ENCODE results near the gene IGF2R. TPM values are rescaled to one million over a fixed set of nuclear protein-coding genes. Genes with fewer than 3 reads are reported as not detected.

IGF2R gene
- total and polyA plus RNA-seq, 2 donors from 2014 or later = 23.7 to 88.6 TPM

DNA sequence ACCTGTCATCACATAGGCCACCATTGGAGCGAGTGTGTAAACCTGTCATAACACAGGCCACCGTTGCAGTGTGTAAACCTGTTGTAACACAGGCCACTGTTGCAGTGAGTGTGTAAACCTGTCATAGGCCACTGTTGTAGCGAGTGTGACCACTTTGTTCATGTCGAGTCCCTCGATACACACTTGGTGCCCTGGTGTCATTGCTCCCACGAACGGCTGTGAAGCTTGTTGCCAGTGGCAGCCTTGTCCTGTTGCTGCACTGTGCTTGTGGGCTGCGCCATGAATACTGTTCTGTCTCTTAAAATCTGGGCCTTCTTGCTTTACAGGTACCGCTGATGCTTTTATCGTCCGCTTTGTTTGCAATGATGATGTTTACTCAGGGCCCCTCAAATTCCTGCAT, 91.3 kb downstream of the IGF2R start:
- no peak overlapping the region for H3K27ac ChIP-seq (ENCODE audit: low read depth in 2 of 2, low read length in 2 of 2)
- intact Hi-C loops (cut with DNase I) = no loop called here
- H3K36me3 ChIP-seq (ENCODE audit: control insufficient read depth in 2 of 3, insufficient read depth in 3 of 3, low read length in 3 of 3) = peaks cover 2 to 87% (median 64%) of the 10 kb centered on the region in 3 donors
- FAIRE-seq (no peak), DNase-seq (no peak)
- H3K9ac ChIP-seq (ENCODE audit: low read length in 3 of 3) = no peak overlapping the region
- H3K9me3 ChIP-seq (ENCODE audit: control insufficient read depth in 2 of 3, insufficient read depth in 1 of 3, low read length in 3 of 3) = no peaks in the 10 kb centered on the region
- TF ChIP-seq, protein P1, sequence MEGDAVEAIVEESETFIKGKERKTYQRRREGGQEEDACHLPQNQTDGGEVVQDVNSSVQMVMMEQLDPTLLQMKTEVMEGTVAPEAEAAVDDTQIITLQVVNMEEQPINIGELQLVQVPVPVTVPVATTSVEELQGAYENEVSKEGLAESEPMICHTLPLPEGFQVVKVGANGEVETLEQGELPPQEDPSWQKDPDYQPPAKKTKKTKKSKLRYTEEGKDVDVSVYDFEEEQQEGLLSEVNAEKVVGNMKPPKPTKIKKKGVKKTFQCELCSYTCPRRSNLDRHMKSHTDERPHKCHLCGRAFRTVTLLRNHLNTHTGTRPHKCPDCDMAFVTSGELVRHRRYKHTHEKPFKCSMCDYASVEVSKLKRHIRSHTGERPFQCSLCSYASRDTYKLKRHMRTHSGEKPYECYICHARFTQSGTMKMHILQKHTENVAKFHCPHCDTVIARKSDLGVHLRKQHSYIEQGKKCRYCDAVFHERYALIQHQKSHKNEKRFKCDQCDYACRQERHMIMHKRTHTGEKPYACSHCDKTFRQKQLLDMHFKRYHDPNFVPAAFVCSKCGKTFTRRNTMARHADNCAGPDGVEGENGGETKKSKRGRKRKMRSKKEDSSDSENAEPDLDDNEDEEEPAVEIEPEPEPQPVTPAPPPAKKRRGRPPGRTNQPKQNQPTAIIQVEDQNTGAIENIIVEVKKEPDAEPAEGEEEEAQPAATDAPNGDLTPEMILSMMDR (IDR thresholded peaks at IDR 0.05; ENCODE audit: borderline replicate concordance, extremely low read depth, insufficient read depth) = no peak
- no peaks in the 10 kb centered on the region for H3K27me3 ChIP-seq (ENCODE audit: control insufficient read depth, insufficient read depth, low read length)
- H3K4me1 ChIP-seq (ENCODE audit: control insufficient read depth in 2 of 3, insufficient read depth in 2 of 3, low read depth in 1 of 3, low read length in 3 of 3) = peaks cover 0 to 15% (median 8%) of the 10 kb centered on the region in 3 donors
- no peak overlapping the region for H3K4me3 ChIP-seq (ENCODE audit: low read length in 3 of 3)

DNA sequence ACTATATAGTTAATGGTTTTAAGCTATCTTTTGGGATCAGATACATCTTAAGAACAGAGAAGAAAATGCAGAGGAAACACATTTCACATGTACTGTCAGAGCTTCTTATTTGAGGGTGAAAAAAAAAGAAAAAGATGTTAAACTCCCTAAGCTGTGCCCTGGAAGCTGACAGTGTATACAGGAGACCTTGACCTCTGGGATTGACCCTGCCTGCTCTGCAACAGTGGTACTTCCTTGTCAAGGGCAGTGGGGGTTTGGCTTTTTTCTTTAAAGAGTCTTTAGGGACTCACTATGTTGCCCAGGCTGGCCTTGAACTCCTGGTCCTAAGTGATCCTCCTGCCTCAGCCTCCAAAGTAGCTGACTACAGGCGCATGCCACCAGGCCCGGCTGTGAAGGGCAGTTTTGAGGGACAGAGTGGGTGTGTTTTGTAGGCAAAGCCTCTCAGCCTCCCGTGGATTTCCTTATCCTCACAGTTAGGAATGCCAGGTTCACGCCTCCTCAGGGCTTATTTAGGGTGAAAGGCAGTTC, 92.1 kb downstream of the IGF2R start:
- TF ChIP-seq, protein P1 (IDR thresholded peaks at IDR 0.05; ENCODE audit: borderline replicate concordance, extremely low read depth, insufficient read depth) = no peak
- FAIRE-seq (no peak), DNase-seq (no peak)
- no peak overlapping the region for H3K27ac ChIP-seq (ENCODE audit: low read depth in 2 of 2, low read length in 2 of 2)
- H3K27me3 ChIP-seq (ENCODE audit: control insufficient read depth, insufficient read depth, low read length) = no peaks in the 10 kb centered on the region
- H3K4me1 ChIP-seq (ENCODE audit: control insufficient read depth in 2 of 3, insufficient read depth in 2 of 3, low read depth in 1 of 3, low read length in 3 of 3) = peaks cover 0 to 15% (median 8%) of the 10 kb centered on the region in 3 donors
- H3K9me3 ChIP-seq (ENCODE audit: control insufficient read depth in 2 of 3, insufficient read depth in 1 of 3, low read length in 3 of 3) = no peaks in the 10 kb centered on the region
- intact Hi-C loops (cut with DNase I) = no loop called here
- no peak overlapping the region for H3K4me3 ChIP-seq (ENCODE audit: low read length in 3 of 3)
- H3K9ac ChIP-seq (ENCODE audit: low read length in 3 of 3) = no peak overlapping the region
- H3K36me3 ChIP-seq (ENCODE audit: control insufficient read depth in 2 of 3, insufficient read depth in 3 of 3, low read length in 3 of 3) = peaks cover 2 to 81% (median 58%) of the 10 kb centered on the region in 3 donors

DNA sequence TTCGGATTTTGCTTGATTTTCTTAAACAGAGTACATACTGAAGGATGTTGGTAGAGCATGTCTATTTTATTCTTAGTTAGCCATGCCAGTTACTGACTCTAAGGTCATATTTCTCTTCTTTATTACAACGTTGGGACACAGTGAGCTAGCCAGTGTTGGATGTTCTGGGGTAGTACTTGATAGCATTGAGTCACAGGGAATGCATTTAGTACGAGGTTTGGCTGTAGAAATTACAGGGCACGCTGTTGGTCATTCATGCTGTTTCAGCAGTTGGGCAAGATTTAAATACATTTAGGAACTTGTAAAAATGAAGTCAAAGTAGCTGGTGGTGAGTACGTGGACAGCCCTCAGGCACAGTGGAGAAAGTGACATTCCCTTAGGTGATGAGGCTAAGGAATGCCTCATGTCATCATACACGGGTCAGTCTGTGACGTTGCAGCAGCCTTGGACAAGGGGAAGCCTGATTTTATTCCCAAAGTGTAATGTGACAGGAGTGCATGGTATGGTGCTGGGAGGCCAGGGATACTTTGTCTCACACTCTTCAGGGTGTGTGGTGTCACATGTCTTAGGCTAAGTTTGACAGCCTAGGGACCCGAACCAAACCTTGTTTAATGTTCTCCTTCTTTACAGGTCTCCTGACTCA, 95.0 kb downstream of the IGF2R start:
- Histone ChIP-seq H3K4me3 (ENCODE audit: low read length in 3 of 3) (no peak overlapping the region), H3K27ac (ENCODE audit: low read depth in 2 of 2, low read length in 2 of 2) (no peak overlapping the region), H3K4me1 (ENCODE audit: control insufficient read depth in 2 of 3, insufficient read depth in 2 of 3, low read depth in 1 of 3, low read length in 3 of 3) (peaks cover 0 to 3% (median 2%) of the 10 kb centered on the region in 3 donors), H3K27me3 (ENCODE audit: control insufficient read depth, insufficient read depth, low read length) (no peaks in the 10 kb centered on the region), H3K9ac (ENCODE audit: low read length in 3 of 3) (no peak overlapping the region), H3K9me3 (ENCODE audit: control insufficient read depth in 2 of 3, insufficient read depth in 1 of 3, low read length in 3 of 3) (no peaks in the 10 kb centered on the region), H3K36me3 (ENCODE audit: control insufficient read depth in 2 of 3, insufficient read depth in 3 of 3, low read length in 3 of 3) (peaks cover 0 to 75% (median 59%) of the 10 kb centered on the region in 3 donors)
- TF ChIP-seq, protein P1 (IDR thresholded peaks at IDR 0.05; ENCODE audit: borderline replicate concordance, extremely low read depth, insufficient read depth) = no peak
- FAIRE-seq = no peak
- intact Hi-C loops (cut with DNase I) = no loop called here
- DNase-seq = no peak

Measured in kidney (tissue), 14 donors.